GM21717 (cell line): ENCODE measurements around the gene LRRC37B.
"Not testable (repeated sequence)": the region's sequence is repeated elsewhere in the genome, so short reads cannot be mapped to it uniquely, and the experiment has no call there.

Source experiments
- ATAC-seq: cut with Tn5 transposase; IDR thresholded peaks from one replicate; pipeline ENCODE4 v1.9.1; 2021; ENCODE audit warnings: mild to moderate bottlenecking, moderate library complexity; ENCODE audit not compliant: unreplicated experiment

LRRC37B gene

GRCh38 chr17:32006957-32007462 is at the start of gene LRRC37B:
LRRC37B (plus strand) TSS chr17:32007383; CDS start chr17:32021393, 14,010 bp downstream.
- ATAC-seq, result peak; percentile 75

- not testable (repeated sequence) for ATAC-seq
Observed at GRCh38 chr17:31964131-31964530, 43.1 kb upstream of the LRRC37B start.

DNA sequence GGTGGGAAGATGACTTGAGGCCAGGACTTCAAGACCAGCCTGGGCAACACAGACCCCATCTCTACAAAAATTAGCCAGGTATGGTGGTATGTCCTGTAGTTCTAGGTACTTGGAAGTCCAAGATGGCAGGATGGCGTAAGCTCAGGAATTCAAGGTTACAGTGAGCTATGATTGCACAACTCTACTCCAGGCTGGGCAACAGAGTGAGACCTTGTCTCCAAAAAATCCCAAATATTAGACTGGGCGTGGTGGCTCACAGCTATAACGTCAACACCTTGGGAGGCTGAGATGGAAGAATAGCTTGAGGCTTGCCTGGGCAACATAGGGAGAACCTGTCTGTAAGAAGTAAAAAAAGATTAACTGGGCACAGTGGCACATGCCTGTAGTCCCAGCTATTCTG is 39.5 kb upstream of the LRRC37B start:
- no peak for ATAC-seq

- ATAC-seq, result not testable (repeated sequence)
Observed at GRCh38 chr17:31970416-31970815, 36.8 kb upstream of the LRRC37B start.

DNA sequence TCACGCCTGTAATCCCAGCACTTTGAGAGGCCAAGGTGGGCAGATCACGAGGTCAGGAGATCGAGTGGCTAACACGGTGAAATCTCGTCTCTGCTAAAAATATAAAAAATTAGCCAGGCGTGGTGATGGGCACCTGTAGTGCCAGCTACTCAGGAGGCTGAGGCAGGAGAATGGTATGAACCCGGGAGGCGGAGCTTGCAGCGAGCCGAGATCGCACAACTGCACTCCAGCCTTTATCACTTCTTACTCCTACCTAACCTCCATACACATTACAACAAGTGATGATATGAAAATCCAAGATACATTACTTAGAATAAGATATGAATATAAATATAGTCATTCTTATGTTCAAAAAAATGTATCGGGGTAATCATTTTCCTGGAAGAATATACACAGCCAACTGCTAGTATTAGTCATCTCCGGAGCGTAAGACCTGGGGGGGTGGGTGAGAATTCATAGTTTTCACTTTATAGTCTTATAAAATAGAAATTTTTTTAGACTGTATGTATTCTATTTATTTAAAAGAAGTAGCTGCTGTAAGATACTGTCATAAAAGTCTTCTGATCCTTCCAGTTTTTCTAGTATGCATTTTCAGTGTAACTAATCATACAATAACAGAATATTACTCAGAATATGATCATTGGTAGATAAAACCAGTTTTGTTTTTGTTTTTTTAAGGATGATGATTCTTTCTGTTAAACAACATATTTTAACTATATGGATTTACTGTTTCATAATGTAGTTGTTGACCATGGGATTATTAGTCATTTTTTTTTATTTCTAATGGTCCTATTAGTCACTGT is 32.7 kb upstream of the LRRC37B start:
- not testable (repeated sequence) for ATAC-seq

GRCh38 chr17:31975391-31975790 is 31.8 kb upstream of the LRRC37B start:
- not testable (repeated sequence) for ATAC-seq

DNA sequence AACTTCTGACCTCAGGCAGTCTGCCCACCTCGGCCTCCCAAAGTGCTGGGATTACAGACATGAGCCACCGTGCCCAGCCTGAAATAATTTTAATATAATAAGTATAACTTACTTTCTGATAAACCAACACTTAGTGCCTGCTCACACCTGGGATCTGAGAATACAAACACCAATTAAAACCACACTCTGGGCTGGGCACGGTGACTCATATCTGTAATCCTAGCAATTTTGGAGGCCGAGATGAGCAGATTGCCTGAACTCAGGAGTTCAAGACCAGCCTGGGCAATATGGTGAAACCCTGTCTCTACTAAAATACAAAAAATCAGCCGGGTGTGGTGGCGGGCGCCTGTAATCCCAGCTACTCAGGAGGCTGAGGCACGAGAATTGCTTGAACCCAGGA is 15.4 kb upstream of the LRRC37B start:
- ATAC-seq, result not testable (repeated sequence)

GRCh38 chr17:31997005-31997404 is 10.2 kb upstream of the LRRC37B start:
- no peak for ATAC-seq

GRCh38 chr17:32007463-32008298 is 498 bp downstream of the LRRC37B start:
- peak; percentile 37 for ATAC-seq

GRCh38 chr17:32009262-32009542 is 2.0 kb downstream of the LRRC37B start:
- ATAC-seq, result no peak

DNA sequence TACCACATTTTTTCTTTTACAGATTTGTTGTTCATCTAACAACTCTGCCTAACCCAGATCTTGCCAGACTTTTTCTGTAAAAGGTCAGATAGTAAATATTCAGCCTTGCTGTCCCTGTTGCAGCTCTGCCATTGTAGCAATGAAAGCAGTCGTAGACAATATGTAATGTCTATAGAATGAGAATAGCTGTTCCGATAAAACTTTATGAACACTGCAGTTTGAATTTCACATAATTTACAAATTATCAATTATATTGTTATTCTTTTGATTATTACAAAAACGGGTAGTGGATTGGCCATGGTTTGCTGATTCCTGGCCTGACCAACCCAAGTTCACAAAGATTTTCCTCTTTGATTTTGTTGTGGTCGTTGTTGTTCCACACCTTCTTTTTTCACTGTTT is 2.9 kb downstream of the LRRC37B start:
- ATAC-seq, result no peak

DNA sequence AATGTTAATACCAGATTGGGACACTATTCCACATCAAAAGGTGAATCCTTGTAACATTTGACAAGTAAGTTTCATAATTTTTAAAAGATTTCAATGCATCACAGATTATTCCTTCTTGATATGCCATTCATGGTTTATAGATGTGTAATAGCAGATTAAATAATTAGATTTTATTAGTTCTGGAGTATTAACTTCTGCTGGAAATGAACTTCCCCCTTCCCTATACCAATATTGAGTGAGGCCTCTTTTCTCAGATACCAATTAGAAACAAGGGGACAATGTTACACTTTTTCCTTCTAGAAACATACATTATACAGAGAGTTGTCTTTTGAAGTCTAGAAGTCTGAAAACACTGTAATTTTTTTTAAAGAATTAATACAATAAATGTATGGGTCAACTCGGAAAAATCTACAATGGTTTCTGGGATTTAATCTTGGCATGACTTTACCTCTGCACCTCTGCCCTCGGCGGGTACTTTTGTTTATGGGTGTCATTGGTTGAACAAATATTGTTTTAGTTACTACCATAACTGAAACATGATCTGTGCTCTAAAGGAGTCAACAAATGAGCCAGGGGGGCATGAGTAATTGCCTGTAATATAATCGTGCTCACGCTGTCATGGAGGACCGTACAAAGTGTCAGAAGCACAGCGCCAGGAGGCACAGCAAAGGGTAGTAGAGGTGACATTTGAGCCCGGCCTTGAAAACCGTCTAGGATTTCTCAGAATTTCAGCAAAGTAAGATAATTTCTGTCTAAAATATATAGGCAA is 8.2 kb downstream of the LRRC37B start:
- no peak for ATAC-seq

DNA sequence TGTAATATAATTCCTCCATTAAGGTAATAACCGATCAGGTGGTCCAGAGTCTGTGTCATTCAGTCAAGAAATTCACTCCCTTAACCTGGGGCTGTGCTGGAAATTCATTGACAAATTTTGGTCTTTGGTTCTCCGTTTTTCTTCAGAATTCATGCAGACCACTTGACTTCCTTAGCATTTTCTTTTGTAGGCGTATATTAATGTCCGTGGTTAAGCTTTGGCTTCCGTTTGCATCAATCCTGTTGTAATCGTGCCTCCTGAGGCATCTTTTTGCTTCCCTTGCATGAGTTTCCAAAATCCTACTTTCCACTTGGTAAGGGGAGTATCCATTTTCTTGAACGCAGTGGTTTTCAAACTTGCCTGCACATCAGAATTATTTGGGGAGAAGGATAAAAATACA is 9.0 kb downstream of the LRRC37B start:
- no peak for ATAC-seq

GRCh38 chr17:32019228-32019627 is 12.0 kb downstream of the LRRC37B start:
- ATAC-seq, result no peak

GRCh38 chr17:32020943-32021614 is 13.9 kb downstream of the LRRC37B start:
- ATAC-seq, result no peak

- ATAC-seq, result no peak
Observed at GRCh38 chr17:32021615-32021955, 14.4 kb downstream of the LRRC37B start.

DNA sequence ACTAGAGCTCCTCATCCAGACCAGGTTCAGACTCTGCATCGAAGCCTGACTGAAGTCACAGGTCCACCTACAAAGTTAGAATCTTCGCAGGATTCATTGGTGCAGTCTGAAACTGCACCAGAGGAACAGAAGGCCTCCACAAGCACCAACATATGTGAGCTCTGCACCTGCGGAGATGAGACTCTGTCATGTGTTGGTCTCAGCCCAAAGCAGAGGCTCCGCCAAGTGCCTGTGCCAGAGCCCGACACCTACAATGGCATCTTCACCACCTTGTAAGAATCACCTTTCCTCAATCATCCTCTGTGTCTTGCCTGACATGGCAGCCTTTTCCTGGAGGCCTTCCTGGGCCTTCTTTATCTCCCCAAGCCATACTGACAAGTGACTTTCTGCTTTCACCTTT is 15.4 kb downstream of the LRRC37B start:
- not testable (repeated sequence) for ATAC-seq

DNA sequence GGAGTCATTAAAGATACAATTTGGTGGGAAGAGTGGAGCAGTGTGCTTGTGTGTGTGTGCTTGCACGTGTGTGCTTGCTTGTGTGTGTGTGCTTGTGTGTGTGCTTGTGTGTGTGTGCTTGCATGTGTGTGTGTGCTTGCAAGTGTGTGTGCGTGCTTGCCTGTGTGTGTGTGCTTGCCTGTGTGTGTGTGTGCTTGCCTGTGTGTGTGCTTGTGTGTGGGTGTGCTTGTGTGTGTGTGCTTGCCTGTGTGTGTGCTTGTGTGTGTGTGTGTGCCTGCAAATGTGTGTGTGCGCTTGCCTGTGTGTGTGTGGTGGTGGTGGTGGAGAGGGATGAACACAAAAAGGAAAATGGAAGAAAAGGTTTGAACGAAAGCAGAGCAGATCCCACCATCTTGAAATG is 20.1 kb downstream of the LRRC37B start:
- ATAC-seq, result not testable (repeated sequence)

GRCh38 chr17:32033223-32033622 is 26.0 kb downstream of the LRRC37B start:
- ATAC-seq, result no peak

GRCh38 chr17:32033812-32034211 is 26.6 kb downstream of the LRRC37B start:
- ATAC-seq, result not testable (repeated sequence)

DNA sequence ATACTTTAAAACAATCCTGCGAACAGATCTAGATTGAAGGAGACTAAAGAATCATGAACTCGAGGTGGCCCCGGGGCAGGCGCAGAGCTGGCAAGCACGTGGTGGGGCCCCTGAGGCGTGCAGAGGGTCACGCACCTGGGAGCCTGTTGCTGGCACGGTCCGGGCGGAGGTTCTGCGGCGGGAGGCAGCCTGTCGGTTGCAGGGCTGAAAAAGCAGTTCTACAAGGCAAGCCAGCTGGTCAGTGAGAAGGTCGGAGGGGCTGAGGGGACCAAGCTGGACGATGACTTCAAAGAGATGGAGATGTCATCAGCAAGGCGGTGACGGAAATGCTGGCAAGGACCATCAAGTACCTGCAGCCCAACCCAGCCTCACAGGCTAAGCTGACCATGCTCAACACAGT is 33.1 kb downstream of the LRRC37B start:
- not testable (repeated sequence) for ATAC-seq
